ENCODE data around the gene SCNN1G.

SCNN1G gene

GRCh38 chr16:23254338-23254737, 71.8 kb downstream of the SCNN1G start:
- TF ChIP-seq RARB (CRISPR knock-in tag; IDR thresholded peaks at IDR 0.05) (no peak), ZNF70 (CRISPR knock-in tag; IDR thresholded peaks at IDR 0.05) (no peak), CSDC2 (CRISPR knock-in tag; IDR thresholded peaks at IDR 0.05) (no peak), PPARA (CRISPR knock-in tag; IDR thresholded peaks at IDR 0.05; ENCODE audit: borderline replicate concordance) (no peak), PATZ1 (CRISPR knock-in tag; IDR thresholded peaks at IDR 0.05; ENCODE audit: borderline replicate concordance) (no peak), ZNF565 (CRISPR knock-in tag; conservative IDR thresholded peaks at IDR 0.05; ENCODE audit: low read depth) (no peak), GLIS3 (CRISPR knock-in tag; IDR thresholded peaks at IDR 0.05) (no peak), ARNTL (CRISPR knock-in tag; IDR thresholded peaks at IDR 0.05; ENCODE audit: borderline replicate concordance, low read depth) (no peak), SNAI2 (CRISPR knock-in tag; IDR thresholded peaks at IDR 0.05) (no peak), CSRNP3 (CRISPR knock-in tag; IDR thresholded peaks at IDR 0.05) (no peak), TCF4 (CRISPR knock-in tag; IDR thresholded peaks at IDR 0.05; ENCODE audit: borderline replicate concordance) (no peak), OSR1 (CRISPR knock-in tag; IDR thresholded peaks at IDR 0.05) (no peak), ZNF8 (CRISPR knock-in tag; IDR thresholded peaks at IDR 0.05) (no peak), POU6F1 (CRISPR knock-in tag; IDR thresholded peaks at IDR 0.05; ENCODE audit: borderline replicate concordance, low read depth) (no peak), TSHZ2 (CRISPR knock-in tag; IDR thresholded peaks at IDR 0.05) (no peak)
- ATAC-seq = no peak

GRCh38 chr16:23255000-23255399, 72.5 kb downstream of the SCNN1G start:
- TF ChIP-seq ZNF70 (CRISPR knock-in tag; IDR thresholded peaks at IDR 0.05) (no peak), POU6F1 (CRISPR knock-in tag; IDR thresholded peaks at IDR 0.05; ENCODE audit: borderline replicate concordance, low read depth) (no peak), OSR1 (CRISPR knock-in tag; IDR thresholded peaks at IDR 0.05) (no peak), GLIS3 (CRISPR knock-in tag; IDR thresholded peaks at IDR 0.05) (no peak), RARB (CRISPR knock-in tag; IDR thresholded peaks at IDR 0.05) (no peak)
- ATAC-seq = no peak

- TF ChIP-seq GLIS3 (CRISPR knock-in tag; IDR thresholded peaks at IDR 0.05) = no peak
- TF ChIP-seq TCF4 (CRISPR knock-in tag; IDR thresholded peaks at IDR 0.05; ENCODE audit: borderline replicate concordance) = no peak
- TF ChIP-seq TSHZ2 (CRISPR knock-in tag; IDR thresholded peaks at IDR 0.05) = no peak
- TF ChIP-seq ZNF70 (CRISPR knock-in tag; IDR thresholded peaks at IDR 0.05) = no peak
- no peak for TF ChIP-seq ZFP30 (CRISPR knock-in tag; IDR thresholded peaks at IDR 0.05)
- TF ChIP-seq ZNF8 (CRISPR knock-in tag; IDR thresholded peaks at IDR 0.05) = no peak
- TF ChIP-seq BACH2 (CRISPR knock-in tag; IDR thresholded peaks at IDR 0.05; ENCODE audit: borderline replicate concordance) = no peak
- no peak for TF ChIP-seq POU6F1 (CRISPR knock-in tag; IDR thresholded peaks at IDR 0.05; ENCODE audit: borderline replicate concordance, low read depth)
- TF ChIP-seq ISL1 (CRISPR knock-in tag; IDR thresholded peaks at IDR 0.05) = no peak
- no peak for TF ChIP-seq ZNF565 (CRISPR knock-in tag; conservative IDR thresholded peaks at IDR 0.05; ENCODE audit: low read depth)
- no peak for TF ChIP-seq ZC3H10 (CRISPR knock-in tag; IDR thresholded peaks at IDR 0.05)
- no peak for TF ChIP-seq TOX (CRISPR knock-in tag; IDR thresholded peaks at IDR 0.05; ENCODE audit: borderline replicate concordance)
- TF ChIP-seq CSRNP3 (CRISPR knock-in tag; IDR thresholded peaks at IDR 0.05) = no peak
- no peak for TF ChIP-seq PPARA (CRISPR knock-in tag; IDR thresholded peaks at IDR 0.05; ENCODE audit: borderline replicate concordance)
- no peak for TF ChIP-seq SNAI2 (CRISPR knock-in tag; IDR thresholded peaks at IDR 0.05)
- TF ChIP-seq CSDC2 (CRISPR knock-in tag; IDR thresholded peaks at IDR 0.05) = no peak
- TF ChIP-seq ARNTL (CRISPR knock-in tag; IDR thresholded peaks at IDR 0.05; ENCODE audit: borderline replicate concordance, low read depth) = no peak
- no peak for ATAC-seq
Observed at GRCh38 chr16:23256440-23256839, 73.9 kb downstream of the SCNN1G start.
